SK-N-SH (cell line): ENCODE data around the gene ADAMTS16. TPM values are rescaled to one million over a fixed set of nuclear protein-coding genes. Genes with fewer than 3 reads are reported as not detected.

Experiments used
- CTCF ChIA-PET: fragments of 300-600, 350-600 bp; formaldehyde crosslinking; extraction: SDS; loops from one replicate; lab custom pipeline; 2021; lab: Yijun Ruan, JAX
- POLR2A ChIA-PET: fragments of 350-600 bp; sonication (Branson Sonifier 250); formaldehyde crosslinking; extraction: SDS; loops from one replicate; lab custom pipeline; 2020; ENCODE audit warnings: antibody characterized with exemption, inconsistent platforms; lab: Yijun Ruan, JAX
- DNase-seq: peaks from one replicate; pipeline ENCODE4 v3.0.0; 2012
- H2AFZ ChIP-seq: fragments of 200-600 bp; sonication (generic); 2 replicates; pipeline ENCODE4 v1.8.1; 2016; ENCODE audit warnings: antibody characterized with exemption, mild to moderate bottlenecking, low read depth
- H3F3A ChIP-seq: fragments of 200-600 bp; sonication (generic); replicated peaks from 2 replicates; pipeline ENCODE3; 2016; ENCODE audit warnings: antibody characterized with exemption, mild to moderate bottlenecking; ENCODE audit not compliant: insufficient read depth
- H3K27ac ChIP-seq, 2 experiments: fragments of 200-500 bp in 1 of 2; fragments of 200-600 bp in 1 of 2; sonication (Bioruptor generic) in 1 of 2; sonication (generic), shearing (Covaris generic) in 1 of 2; 2 replicates each; pipeline versions ENCODE4 v1.5.1 to v1.6.1; 2014 to 2016; ENCODE audit warnings: low read depth in 2 of 2, inconsistent platforms in 1 of 2, low read length in 1 of 2, mild to moderate bottlenecking in 1 of 2, mixed read lengths in 1 of 2
- H3K27me3 ChIP-seq: fragments of 200-600 bp; sonication (generic), shearing (Covaris generic); 2 replicates; pipeline ENCODE4 v1.6.1; 2016; ENCODE audit warnings: mixed run types; ENCODE audit not compliant: insufficient read depth
- H3K36me3 ChIP-seq, 2 experiments: fragments of 200-500 bp in 1 of 2; fragments of 200-600 bp in 1 of 2; sonication (Bioruptor generic) in 1 of 2; sonication (generic) in 1 of 2; replicated peaks in 1 of 2; 2 replicates each; pipeline versions ENCODE3 to v1.5.1; 2014 to 2016; ENCODE audit warnings: low read length in 1 of 2, mild to moderate bottlenecking in 1 of 2; ENCODE audit not compliant: insufficient read depth in 2 of 2, control insufficient read depth in 1 of 2
- H3K4me1 ChIP-seq, 2 experiments: fragments of 200-500 bp in 1 of 2; fragments of 200-600 bp in 1 of 2; sonication (Bioruptor generic) in 1 of 2; sonication (generic), shearing (Covaris generic) in 1 of 2; 2 replicates each; pipeline versions ENCODE4 v1.5.1 to v1.6.1; 2014 to 2016; ENCODE audit warnings: low read depth in 1 of 2, low read length in 1 of 2, mixed run types in 1 of 2; ENCODE audit not compliant: insufficient read depth in 2 of 2, control insufficient read depth in 1 of 2
- H3K4me2 ChIP-seq: fragments of 200-600 bp; sonication (generic), shearing (Covaris generic); 2 replicates; pipeline ENCODE4 v1.6.1; 2017; ENCODE audit warnings: mixed run types
- H3K4me3 ChIP-seq, 2 experiments: fragments of 200-500 bp in 1 of 2; fragments of 200-600 bp in 1 of 2; sonication (Bioruptor generic) in 1 of 2; sonication (generic), shearing (Covaris generic) in 1 of 2; 2 replicates each; pipeline versions ENCODE4 v1.5.1 to v1.8.1; 2014 to 2016; ENCODE audit warnings: low read depth in 2 of 2, inconsistent platforms in 1 of 2, low read length in 1 of 2, mild to moderate bottlenecking in 1 of 2, mixed read lengths in 1 of 2, moderate library complexity in 1 of 2
- H3K79me2 ChIP-seq: fragments of 200-600 bp; sonication (generic); 2 replicates; pipeline ENCODE4 v1.8.1; 2017; ENCODE audit warnings: mild to moderate bottlenecking; ENCODE audit not compliant: insufficient read depth
- H3K9ac ChIP-seq: fragments of 200-600 bp; sonication (generic); 2 replicates; pipeline ENCODE4 v1.6.1; 2017; ENCODE audit warnings: mixed run types
- H3K9me2 ChIP-seq: fragments of 200-600 bp; sonication (generic); 2 replicates; pipeline ENCODE4 v1.6.1; 2017; ENCODE audit warnings: mixed run types
- H3K9me3 ChIP-seq: fragments of 200-600 bp; sonication (generic); 2 replicates; pipeline ENCODE4 v1.6.1; 2017; ENCODE audit warnings: mixed run types, mild to moderate bottlenecking, moderate library complexity
- H4K20me1 ChIP-seq: fragments of 200-600 bp; sonication (generic); 2 replicates; pipeline ENCODE4 v1.6.1; 2017; ENCODE audit warnings: mild to moderate bottlenecking, mixed run types; ENCODE audit not compliant: insufficient read depth
- CHD2 ChIP-seq: fragments of 150-350 bp; IDR thresholded peaks from 2 replicates; pipeline ENCODE4 v1.6.1; 2018; ENCODE audit warnings: low read length; ENCODE audit not compliant: partially characterized antibody
- ELF1 ChIP-seq: IDR thresholded peaks from 2 replicates; pipeline ENCODE4 v1.4.0; 2012
- EP300 ChIP-seq, 2 experiments: IDR thresholded peaks; 2 replicates each; pipeline versions ENCODE4 v1.4.0 to v1.6.1; 2012; ENCODE audit warnings: borderline replicate concordance in 1 of 2, low read depth in 1 of 2, low read length in 1 of 2
- FOSL2 ChIP-seq: IDR thresholded peaks from 2 replicates; pipeline ENCODE4 v1.4.0; 2012; ENCODE audit warnings: low read depth, mild to moderate bottlenecking, moderate library complexity, borderline replicate concordance
- FOXM1 ChIP-seq: IDR thresholded peaks from 2 replicates; pipeline ENCODE4 v1.4.0; 2012; ENCODE audit warnings: low read depth, mild to moderate bottlenecking
- GABPA ChIP-seq: IDR thresholded peaks from 2 replicates; pipeline ENCODE4 v1.4.0; 2012; ENCODE audit warnings: low read depth, mild to moderate bottlenecking
- GATA2 ChIP-seq: sonication (generic); formaldehyde crosslinking; IDR thresholded peaks from 2 replicates; pipeline ENCODE4 v1.5.0; 2020; ENCODE audit warnings: mild to moderate bottlenecking, missing genetic modification reagents
- MEF2A ChIP-seq: IDR thresholded peaks from 2 replicates; pipeline ENCODE4 v1.4.0; 2012; ENCODE audit warnings: low read depth, borderline replicate concordance
- NFIC ChIP-seq: IDR thresholded peaks from 2 replicates; pipeline ENCODE4 v1.4.0; 2012; ENCODE audit warnings: borderline replicate concordance
- NRF1 ChIP-seq: IDR thresholded peaks from 2 replicates; pipeline ENCODE4 v1.6.1; 2012; ENCODE audit warnings: low read depth, mild to moderate bottlenecking, low read length
- RAD21 ChIP-seq: IDR thresholded peaks from 2 replicates; pipeline ENCODE4 v1.6.1; 2012; ENCODE audit warnings: mild to moderate bottlenecking, low read length
- TEAD4 ChIP-seq: IDR thresholded peaks from 2 replicates; pipeline ENCODE4 v1.4.0; 2012; ENCODE audit warnings: mild to moderate bottlenecking, borderline replicate concordance; ENCODE audit not compliant: insufficient read depth
- WGBS: methylation state at CpG from one replicate; pipeline ENCODE4 v1.1.6; 2017; ENCODE audit warnings: low lambda C conversion rate; 5-methylcytosine and 5-hydroxymethylcytosine counted together
- polyA plus RNA-seq, 3 experiments: library from polyadenylated mRNA; depleted of rRNA; stranded (reverse); fragments of >200 nt; gene quantifications; 2 replicates each; pipeline ENCODE4 v1.2.3, GENCODE V29; 2012
- TF ChIP-seq, protein P1 (sequence below): fragments of 150-350 bp; IDR thresholded peaks from 2 replicates; pipeline ENCODE4 v1.6.1; 2017; ENCODE audit warnings: antibody characterized with exemption, low read length, low read depth, borderline replicate concordance
- TF ChIP-seq, protein P2 (sequence below): fragments of 150-350 bp; IDR thresholded peaks from 2 replicates; pipeline ENCODE4 v1.6.1; 2016; ENCODE audit warnings: mild to moderate bottlenecking, low read depth, low read length

Gene ADAMTS16
- polyA plus RNA-seq, 1 of the 3 experiments (the other 2 are of a cell fraction), result not detected

DNA sequence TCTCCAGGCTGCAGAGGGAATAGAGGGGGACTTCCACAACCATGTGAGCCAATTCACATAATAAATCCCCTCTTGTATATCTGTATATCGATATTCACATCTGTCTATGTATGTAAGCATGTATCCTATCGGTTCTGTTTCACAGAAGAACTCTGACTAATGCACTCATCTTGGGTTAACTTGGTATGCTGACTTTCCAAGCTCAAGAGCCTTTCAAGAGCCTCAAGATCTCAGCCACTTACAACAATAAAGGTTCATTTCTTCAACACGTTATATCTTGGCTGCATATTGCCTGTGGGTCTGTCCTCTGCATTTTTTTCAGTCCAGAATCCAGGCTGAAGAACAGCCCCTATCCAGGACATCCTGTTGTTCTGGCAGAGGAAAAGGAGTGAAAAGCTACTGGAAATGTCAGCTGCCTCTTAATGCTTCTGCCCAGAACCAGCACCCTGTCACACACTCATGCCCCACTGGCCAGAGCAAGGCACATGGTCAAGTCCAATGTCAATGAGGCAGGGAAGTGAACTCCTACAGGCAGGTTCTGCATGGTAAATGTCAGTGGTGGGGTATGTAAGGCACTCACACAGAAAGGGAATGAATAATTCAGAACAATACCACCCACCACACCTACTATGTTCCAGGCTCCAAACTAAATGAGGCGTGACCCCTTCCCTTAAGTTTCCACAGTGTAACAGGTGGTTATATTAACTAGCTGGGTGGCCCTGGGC lies 190.8 kb downstream of the ADAMTS16 start:
- Histone ChIP-seq H3K9me3 (no peaks in the 10 kb centered on the region), H3K79me2 (no peaks in the 10 kb centered on the region), H4K20me1 (no peaks in the 10 kb centered on the region), H3K9ac (no peak overlapping the region), H3K36me3 (no peaks in the 10 kb centered on the region), H3F3A (peaks cover 14% of the 10 kb centered on the region), H2AFZ (no peak overlapping the region), H3K4me2 (no peak overlapping the region), H3K4me1 (peaks cover 2 to 13% of the 10 kb centered on the region in 2 experiments; a peak in 1 of 4 replicates), H3K27ac (no peak overlapping the region), H3K9me2 (no peaks in the 10 kb centered on the region)
- POLR2A ChIA-PET, result no interaction called here
- DNase-seq, result no peak
- 65% methylated on average over 4 of the region's 4 CpGs for WGBS
- TF ChIP-seq, protein P1, sequence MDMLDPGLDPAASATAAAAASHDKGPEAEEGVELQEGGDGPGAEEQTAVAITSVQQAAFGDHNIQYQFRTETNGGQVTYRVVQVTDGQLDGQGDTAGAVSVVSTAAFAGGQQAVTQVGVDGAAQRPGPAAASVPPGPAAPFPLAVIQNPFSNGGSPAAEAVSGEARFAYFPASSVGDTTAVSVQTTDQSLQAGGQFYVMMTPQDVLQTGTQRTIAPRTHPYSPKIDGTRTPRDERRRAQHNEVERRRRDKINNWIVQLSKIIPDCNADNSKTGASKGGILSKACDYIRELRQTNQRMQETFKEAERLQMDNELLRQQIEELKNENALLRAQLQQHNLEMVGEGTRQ, result no peak
- TF ChIP-seq MEF2A (no peak), RAD21 (no peak), EP300 (IDR thresholded peaks at IDR 0.05; ENCODE audit: borderline replicate concordance in 1 of 2, low read depth in 1 of 2, low read length in 1 of 2) (no peak), GABPA (no peak), NFIC (no peak), FOXM1 (no peak), NRF1 (no peak), ELF1 (no peak)
- TF ChIP-seq, protein P2, sequence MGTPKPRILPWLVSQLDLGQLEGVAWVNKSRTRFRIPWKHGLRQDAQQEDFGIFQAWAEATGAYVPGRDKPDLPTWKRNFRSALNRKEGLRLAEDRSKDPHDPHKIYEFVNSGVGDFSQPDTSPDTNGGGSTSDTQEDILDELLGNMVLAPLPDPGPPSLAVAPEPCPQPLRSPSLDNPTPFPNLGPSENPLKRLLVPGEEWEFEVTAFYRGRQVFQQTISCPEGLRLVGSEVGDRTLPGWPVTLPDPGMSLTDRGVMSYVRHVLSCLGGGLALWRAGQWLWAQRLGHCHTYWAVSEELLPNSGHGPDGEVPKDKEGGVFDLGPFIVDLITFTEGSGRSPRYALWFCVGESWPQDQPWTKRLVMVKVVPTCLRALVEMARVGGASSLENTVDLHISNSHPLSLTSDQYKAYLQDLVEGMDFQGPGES, result no peak
- TF ChIP-seq, all 33 proteins: peak for 0
- no peaks in the 10 kb centered on the region for H3K27me3 ChIP-seq
- no peak overlapping the region for H3K4me3 ChIP-seq
- CTCF ChIA-PET, result interaction anchor here (1.6 to 1.7 kb wide), 2 partner anchors 8 to 14 kb away, joined by 4 to 6 read pairs; no protein-coding TSS in a partner anchor

DNA sequence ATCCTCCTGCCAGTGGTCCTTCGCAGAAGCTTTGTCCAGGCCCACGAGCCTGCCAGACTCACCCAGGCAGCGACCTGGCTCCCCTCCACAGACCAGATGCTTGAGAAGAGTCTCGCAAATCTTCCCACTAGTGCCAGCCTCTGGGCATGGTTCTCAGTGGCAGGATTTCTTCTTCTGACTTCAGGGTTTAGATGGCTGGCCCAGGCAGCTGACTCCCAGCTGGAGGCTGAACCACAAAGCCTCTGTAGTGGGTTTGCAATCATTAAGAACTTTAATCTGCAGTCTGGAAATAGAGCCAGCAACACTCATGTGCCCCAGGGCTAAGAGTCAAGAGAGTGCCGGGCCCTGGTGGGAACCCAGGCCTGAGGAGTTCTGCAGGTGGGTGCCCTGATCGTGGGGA lies 191.7 kb downstream of the ADAMTS16 start:
- no peak for DNase-seq
- CTCF ChIA-PET, result interaction anchor here (0.9 to 1.7 kb wide), 2 partner anchors 9 to 54 kb away, joined by 3 to 6 read pairs; no protein-coding TSS in a partner anchor
- Histone ChIP-seq H3K4me2 (no peak overlapping the region), H3K9me2 (no peaks in the 10 kb centered on the region), H3K27ac (no peak overlapping the region), H2AFZ (no peak overlapping the region), H3K27me3 (no peaks in the 10 kb centered on the region), H4K20me1 (no peaks in the 10 kb centered on the region), H3K9me3 (no peaks in the 10 kb centered on the region), H3F3A (peaks cover 18% of the 10 kb centered on the region), H3K36me3 (no peaks in the 10 kb centered on the region), H3K9ac (no peak overlapping the region), H3K4me3 (no peak overlapping the region), H3K79me2 (no peaks in the 10 kb centered on the region), H3K4me1 (peaks cover 8 to 13% of the 10 kb centered on the region in 2 experiments; a peak in 1 of 4 replicates)
- 51% methylated on average over 3 of the region's 6 CpGs for WGBS
- POLR2A ChIA-PET, result interaction anchor here (0.7 kb wide), 1 partner anchor 15 kb away, joined by 3 read pairs; no protein-coding TSS in a partner anchor
- TF ChIP-seq ELF1 (no peak), MEF2A (no peak), FOSL2 (no peak), NFIC (no peak), CHD2 (no peak), GATA2 (CRISPR knock-in tag) (no peak), TEAD4 (no peak)
- TF ChIP-seq, protein P1, result no peak
